OCI-LY1 (cell line): Measurements from ENCODE around the gene PERCC1.
"Not testable (repeated sequence)": the region's sequence is repeated elsewhere in the genome, so short reads cannot be mapped to it uniquely, and the experiment has no call there.

Experiments
- EZH2 ChIP-seq: fragments of 200-600 bp; sonication (generic), shearing (Covaris generic); IDR thresholded peaks from 2 replicates; pipeline ENCODE4 v1.8.0; 2017; ENCODE audit warnings: borderline replicate concordance, mixed run types, mild to moderate bottlenecking, antibody characterized with exemption, low read length, moderate library complexity, mixed read lengths
- TF ChIP-seq, protein P1 (sequence below): fragments of 200-600 bp; sonication (generic), shearing (Covaris generic); IDR thresholded peaks from 2 replicates; pipeline ENCODE4 v1.5.1; 2017; ENCODE audit warnings: mild to moderate bottlenecking, antibody characterized with exemption, low read length, moderate library complexity, mixed read lengths

DNA sequence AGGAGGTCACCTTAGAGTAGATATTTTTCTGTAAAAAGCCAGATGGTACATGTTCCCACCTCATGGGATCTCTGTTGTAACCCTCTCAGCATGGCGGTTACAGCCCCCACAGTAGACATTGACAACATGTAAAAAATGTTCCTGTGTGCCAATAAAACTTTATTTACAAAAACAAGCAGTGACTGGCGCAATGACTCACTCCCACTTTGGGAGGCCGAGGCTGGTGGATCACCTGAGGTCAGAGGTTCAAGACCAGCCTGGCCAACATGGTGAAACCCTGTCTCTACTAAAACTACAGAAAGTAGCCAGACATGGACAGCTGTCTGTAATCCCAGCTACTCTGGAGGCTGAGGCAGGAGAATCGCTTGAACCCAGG is 8.8 kb downstream of the PERCC1 start:
- TF ChIP-seq, protein P1, sequence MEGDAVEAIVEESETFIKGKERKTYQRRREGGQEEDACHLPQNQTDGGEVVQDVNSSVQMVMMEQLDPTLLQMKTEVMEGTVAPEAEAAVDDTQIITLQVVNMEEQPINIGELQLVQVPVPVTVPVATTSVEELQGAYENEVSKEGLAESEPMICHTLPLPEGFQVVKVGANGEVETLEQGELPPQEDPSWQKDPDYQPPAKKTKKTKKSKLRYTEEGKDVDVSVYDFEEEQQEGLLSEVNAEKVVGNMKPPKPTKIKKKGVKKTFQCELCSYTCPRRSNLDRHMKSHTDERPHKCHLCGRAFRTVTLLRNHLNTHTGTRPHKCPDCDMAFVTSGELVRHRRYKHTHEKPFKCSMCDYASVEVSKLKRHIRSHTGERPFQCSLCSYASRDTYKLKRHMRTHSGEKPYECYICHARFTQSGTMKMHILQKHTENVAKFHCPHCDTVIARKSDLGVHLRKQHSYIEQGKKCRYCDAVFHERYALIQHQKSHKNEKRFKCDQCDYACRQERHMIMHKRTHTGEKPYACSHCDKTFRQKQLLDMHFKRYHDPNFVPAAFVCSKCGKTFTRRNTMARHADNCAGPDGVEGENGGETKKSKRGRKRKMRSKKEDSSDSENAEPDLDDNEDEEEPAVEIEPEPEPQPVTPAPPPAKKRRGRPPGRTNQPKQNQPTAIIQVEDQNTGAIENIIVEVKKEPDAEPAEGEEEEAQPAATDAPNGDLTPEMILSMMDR: not testable (repeated sequence)
- TF ChIP-seq EZH2: not testable (repeated sequence)
